ENCODE measurements around the gene GPRIN2.
A peak's percentile ranks its signal among the peaks of the same experiment; 100 is the strongest.

The GPRIN2 gene

GRCh38 chr10:46560952-46561351 lies 4.5 kb upstream of the GPRIN2 start:
- Histone ChIP-seq H3K27ac (ENCODE audit: low read length) (no peak overlapping the region), H3K36me3 (ENCODE audit: insufficient read depth, low read depth, low read length) (no peaks in the 10 kb centered on the region), H3K27me3 (ENCODE audit: insufficient read depth, low read length) (peaks cover 44% of the 10 kb centered on the region), H3K9me3 (ENCODE audit: insufficient read depth, low read depth, low read length) (no peaks in the 10 kb centered on the region), H3K4me3 (ENCODE audit: low read length) (no peak overlapping the region), H3K4me1 (ENCODE audit: insufficient read depth, low read length) (no peaks in the 10 kb centered on the region), H3K9ac (ENCODE audit: low read depth, low read length) (no peak overlapping the region)

- H3K27ac ChIP-seq (ENCODE audit: low read length): no peak overlapping the region
- no peaks in the 10 kb centered on the region for H3K9me3 ChIP-seq (ENCODE audit: insufficient read depth, low read depth, low read length)
- H3K27me3 ChIP-seq (ENCODE audit: insufficient read depth, low read length): peaks cover 46% of the 10 kb centered on the region
- no peaks in the 10 kb centered on the region for H3K36me3 ChIP-seq (ENCODE audit: insufficient read depth, low read depth, low read length)
- no peak overlapping the region for H3K4me3 ChIP-seq (ENCODE audit: low read length)
- H3K4me1 ChIP-seq (ENCODE audit: insufficient read depth, low read length): peaks cover 3% of the 10 kb centered on the region
- no peak overlapping the region for H3K9ac ChIP-seq (ENCODE audit: low read depth, low read length)
Observed at GRCh38 chr10:46560381-46560780, 3.9 kb upstream of the GPRIN2 start.

GRCh38 chr10:46559231-46559671 lies 2.8 kb upstream of the GPRIN2 start:
- Histone ChIP-seq H3K27ac (ENCODE audit: low read length) (no peak overlapping the region), H3K9ac (ENCODE audit: low read depth, low read length) (no peak overlapping the region), H3K36me3 (ENCODE audit: insufficient read depth, low read depth, low read length) (no peaks in the 10 kb centered on the region), H3K9me3 (ENCODE audit: insufficient read depth, low read depth, low read length) (no peaks in the 10 kb centered on the region), H3K27me3 (ENCODE audit: insufficient read depth, low read length) (peaks cover 50% of the 10 kb centered on the region), H3K4me1 (ENCODE audit: insufficient read depth, low read length) (peaks cover 6% of the 10 kb centered on the region), H3K4me3 (ENCODE audit: low read length) (no peak overlapping the region)

- Histone ChIP-seq H3K27me3 (ENCODE audit: insufficient read depth, low read length) (peaks cover 50% of the 10 kb centered on the region), H3K27ac (ENCODE audit: low read length) (no peak overlapping the region), H3K36me3 (ENCODE audit: insufficient read depth, low read depth, low read length) (peaks cover 5% of the 10 kb centered on the region), H3K9ac (ENCODE audit: low read depth, low read length) (no peak overlapping the region), H3K4me1 (ENCODE audit: insufficient read depth, low read length) (peaks cover 6% of the 10 kb centered on the region), H3K4me3 (ENCODE audit: low read length) (no peak overlapping the region), H3K9me3 (ENCODE audit: insufficient read depth, low read depth, low read length) (no peaks in the 10 kb centered on the region)
Observed at GRCh38 chr10:46558392-46559185, 2.1 kb upstream of the GPRIN2 start.

- Histone ChIP-seq H3K27me3 (ENCODE audit: insufficient read depth, low read length) (peaks cover 50% of the 10 kb centered on the region), H3K36me3 (ENCODE audit: insufficient read depth, low read depth, low read length) (peaks cover 10% of the 10 kb centered on the region), H3K27ac (ENCODE audit: low read length) (no peak overlapping the region)
Observed at GRCh38 chr10:46558122-46558391, 1.6 kb upstream of the GPRIN2 start.

GRCh38 chr10:46557319-46558121 lies 1.1 kb upstream of the GPRIN2 start:
- Histone ChIP-seq H3K27me3 (ENCODE audit: insufficient read depth, low read length) (peaks cover 50% of the 10 kb centered on the region), H3K4me3 (ENCODE audit: low read length) (peak overlapping the region; percentile 82; the same call in 1 of the 2 replicates), H3K27ac (ENCODE audit: low read length) (no peak overlapping the region)

More at GRCh38 chr10:46558122-46558391, 1.6 kb upstream of the GPRIN2 start:
- peaks cover 6% of the 10 kb centered on the region for H3K4me1 ChIP-seq (ENCODE audit: insufficient read depth, low read length)
- no peak overlapping the region for H3K9ac ChIP-seq (ENCODE audit: low read depth, low read length)
- H3K9me3 ChIP-seq (ENCODE audit: insufficient read depth, low read depth, low read length): no peaks in the 10 kb centered on the region
- no peak overlapping the region for H3K4me3 ChIP-seq (ENCODE audit: low read length)

GRCh38 chr10:46555713-46556514 lies 544 bp downstream of the GPRIN2 start:
- Histone ChIP-seq H3K4me3 (ENCODE audit: low read length) (peak overlapping the region; percentile 82), H3K36me3 (ENCODE audit: insufficient read depth, low read depth, low read length) (peaks cover 31% of the 10 kb centered on the region), H3K9ac (ENCODE audit: low read depth, low read length) (peak overlapping the region; percentile 70), H3K4me1 (ENCODE audit: insufficient read depth, low read length) (peaks cover 6% of the 10 kb centered on the region), H3K27me3 (ENCODE audit: insufficient read depth, low read length) (peaks cover 46% of the 10 kb centered on the region), H3K9me3 (ENCODE audit: insufficient read depth, low read depth, low read length) (no peaks in the 10 kb centered on the region), H3K27ac (ENCODE audit: low read length) (no peak overlapping the region)

More at GRCh38 chr10:46557319-46558121, 1.1 kb upstream of the GPRIN2 start:
- Histone ChIP-seq H3K36me3 (ENCODE audit: insufficient read depth, low read depth, low read length) (peaks cover 15% of the 10 kb centered on the region), H3K9ac (ENCODE audit: low read depth, low read length) (no peak overlapping the region), H3K9me3 (ENCODE audit: insufficient read depth, low read depth, low read length) (no peaks in the 10 kb centered on the region), H3K4me1 (ENCODE audit: insufficient read depth, low read length) (peaks cover 6% of the 10 kb centered on the region)

GRCh38 chr10:46555366-46555712 lies 1.1 kb downstream of the GPRIN2 start:
- no peaks in the 10 kb centered on the region for H3K9me3 ChIP-seq (ENCODE audit: insufficient read depth, low read depth, low read length)
- H3K27me3 ChIP-seq (ENCODE audit: insufficient read depth, low read length): peaks cover 41% of the 10 kb centered on the region
- H3K27ac ChIP-seq (ENCODE audit: low read length): no peak overlapping the region
- H3K36me3 ChIP-seq (ENCODE audit: insufficient read depth, low read depth, low read length): peaks cover 35% of the 10 kb centered on the region
- peaks cover 6% of the 10 kb centered on the region for H3K4me1 ChIP-seq (ENCODE audit: insufficient read depth, low read length)
- H3K9ac ChIP-seq (ENCODE audit: low read depth, low read length): peak overlapping the region; percentile 70
- H3K4me3 ChIP-seq (ENCODE audit: low read length): peak overlapping the region; percentile 82

- Histone ChIP-seq H3K36me3 (ENCODE audit: insufficient read depth, low read depth, low read length) (peaks cover 43% of the 10 kb centered on the region), H3K27ac (ENCODE audit: low read length) (no peak overlapping the region), H3K27me3 (ENCODE audit: insufficient read depth, low read length) (peaks cover 30% of the 10 kb centered on the region), H3K4me1 (ENCODE audit: insufficient read depth, low read length) (peaks cover 6% of the 10 kb centered on the region), H3K9me3 (ENCODE audit: insufficient read depth, low read depth, low read length) (no peaks in the 10 kb centered on the region), H3K4me3 (ENCODE audit: low read length) (no peak overlapping the region), H3K9ac (ENCODE audit: low read depth, low read length) (no peak overlapping the region)
Observed at GRCh38 chr10:46554166-46554781, 2.2 kb downstream of the GPRIN2 start.

- H3K27ac ChIP-seq (ENCODE audit: low read length): no peak overlapping the region
- peaks cover 22% of the 10 kb centered on the region for H3K27me3 ChIP-seq (ENCODE audit: insufficient read depth, low read length)
- H3K4me1 ChIP-seq (ENCODE audit: insufficient read depth, low read length): peaks cover 6% of the 10 kb centered on the region
- no peaks in the 10 kb centered on the region for H3K9me3 ChIP-seq (ENCODE audit: insufficient read depth, low read depth, low read length)
- no peak overlapping the region for H3K4me3 ChIP-seq (ENCODE audit: low read length)
- H3K9ac ChIP-seq (ENCODE audit: low read depth, low read length): no peak overlapping the region
- peaks cover 43% of the 10 kb centered on the region for H3K36me3 ChIP-seq (ENCODE audit: insufficient read depth, low read depth, low read length)
Observed at GRCh38 chr10:46553238-46554049, 3.0 kb downstream of the GPRIN2 start.

All from iPS-20b (cell line).